HepG2 (cell line): Measurements from ENCODE around the gene ANAPC2. TPM values are rescaled to one million over a fixed set of nuclear protein-coding genes. Genes with fewer than 3 reads are reported as not detected.

Source experiments
- ARNT2 ChIP-seq: sonication (generic); formaldehyde crosslinking; IDR thresholded peaks from 2 replicates; pipeline ENCODE4 v1.8.0; 2022; ENCODE audit warnings: mild to moderate bottlenecking, low read depth, missing genetic modification reagents, moderate library complexity
- EP300 ChIP-seq, 3 experiments: sonication (generic) in 1 of 3; formaldehyde crosslinking in 1 of 3; IDR thresholded peaks; 2 replicates each; pipeline versions ENCODE4 v1.5.1 to v1.6.1; 2011 to 2020; ENCODE audit warnings: low read depth in 2 of 3, low read length in 2 of 3, borderline replicate concordance in 1 of 3, improper control_type of control experiment in 1 of 3, mild to moderate bottlenecking in 1 of 3, missing genetic modification reagents in 1 of 3, moderate library complexity in 1 of 3
- ETV5 ChIP-seq: IDR thresholded peaks from 2 replicates; pipeline ENCODE4 v1.6.1; 2018; ENCODE audit warnings: missing biosample characterization, missing genetic modification reagents, inconsistent platforms, borderline replicate concordance
- HNF1B ChIP-seq: sonication (generic); formaldehyde crosslinking; IDR thresholded peaks from 2 replicates; pipeline ENCODE4 v1.5.1; 2020; ENCODE audit warnings: mild to moderate bottlenecking, moderate library complexity, missing genetic modification reagents
- MYC ChIP-seq: sonication (generic); formaldehyde crosslinking; IDR thresholded peaks from 2 replicates; pipeline ENCODE4 v1.9.0; 2021; ENCODE audit warnings: missing genetic modification reagents, borderline replicate concordance
- PATZ1 ChIP-seq: sonication (generic); formaldehyde crosslinking; IDR thresholded peaks from 2 replicates; pipeline ENCODE4 v1.4.0; 2020; ENCODE audit warnings: missing genetic modification reagents
- PHF20 ChIP-seq: sonication (generic); formaldehyde crosslinking; IDR thresholded peaks from 2 replicates; pipeline ENCODE4 v1.5.0; 2020; ENCODE audit warnings: mild to moderate bottlenecking, missing genetic modification reagents
- PHF21A ChIP-seq: sonication (generic); formaldehyde crosslinking; IDR thresholded peaks from 2 replicates; pipeline ENCODE4 v1.5.0; 2020; ENCODE audit warnings: mild to moderate bottlenecking, missing genetic modification reagents
- RARA ChIP-seq: IDR thresholded peaks from 2 replicates; pipeline ENCODE4 v1.6.1; 2016; ENCODE audit warnings: missing genetic modification reagents, missing compliant biosample characterization
- SIX1 ChIP-seq: sonication (generic); formaldehyde crosslinking; IDR thresholded peaks from 2 replicates; pipeline ENCODE4 v1.4.0; 2020; ENCODE audit warnings: missing genetic modification reagents, borderline replicate concordance
- TAF1 ChIP-seq: sonication (generic); formaldehyde crosslinking; IDR thresholded peaks from 2 replicates; pipeline ENCODE4 v1.4.0; 2020; ENCODE audit warnings: missing genetic modification reagents
- TFAP4 ChIP-seq: sonication (generic); IDR thresholded peaks from 2 replicates; pipeline ENCODE4 v1.6.1; 2016; ENCODE audit warnings: low read depth, borderline replicate concordance
- ZBTB1 ChIP-seq: sonication (generic); formaldehyde crosslinking; IDR thresholded peaks from 2 replicates; pipeline ENCODE4 v1.4.0; 2020; ENCODE audit warnings: missing genetic modification reagents, borderline replicate concordance
- ZBTB20 ChIP-seq: sonication (generic); formaldehyde crosslinking; IDR thresholded peaks from 2 replicates; pipeline ENCODE4 v1.8.1; 2023; ENCODE audit warnings: missing genetic modification reagents, low read depth, mild to moderate bottlenecking, borderline replicate concordance
- ZFP91 ChIP-seq: sonication (generic); formaldehyde crosslinking; IDR thresholded peaks from 2 replicates; pipeline ENCODE4 v1.9.0; 2022; ENCODE audit warnings: missing genetic modification reagents, mild to moderate bottlenecking, borderline replicate concordance
- ZNF292 ChIP-seq: sonication (generic); formaldehyde crosslinking; IDR thresholded peaks from 2 replicates; pipeline ENCODE4 v1.8.1; 2022; ENCODE audit warnings: mild to moderate bottlenecking, low read depth, missing genetic modification reagents, borderline replicate concordance
- ZNF333 ChIP-seq: sonication (generic); formaldehyde crosslinking; IDR thresholded peaks from 2 replicates; pipeline ENCODE4 v1.4.0; 2020; ENCODE audit warnings: mild to moderate bottlenecking, missing genetic modification reagents, borderline replicate concordance
- ZNF460 ChIP-seq: sonication (generic); formaldehyde crosslinking; IDR thresholded peaks from 2 replicates; pipeline ENCODE4 v1.5.1; 2020; ENCODE audit warnings: missing genetic modification reagents, mild to moderate bottlenecking, borderline replicate concordance
- ZNF740 ChIP-seq: sonication (generic); formaldehyde crosslinking; IDR thresholded peaks from 2 replicates; pipeline ENCODE4 v1.4.0; 2020; ENCODE audit warnings: missing genetic modification reagents
- polyA plus RNA-seq, 8 experiments: library from polyadenylated mRNA; depleted of rRNA in 3 of 8; stranded (reverse) in 7 of 8; unstranded in 1 of 8; fragments of >200 nt; fragmentation: Illumina TruSeq in 4 of 8; extraction: Trizol in 4 of 8; gene quantifications; 2 replicates each; pipeline versions ENCODE4 v1.2.1 to v1.2.3, GENCODE V29; 2011 to 2016; ENCODE audit warnings: low read depth in 4 of 8, missing spikeins in 1 of 8, mixed read lengths in 1 of 8; ENCODE audit not compliant: insufficient read depth in 1 of 8
- total RNA-seq, 5 experiments: library from RNA; depleted of rRNA; stranded (reverse); fragments of >200 nt; fragmentation: Illumina TruSeq; extraction: Trizol; gene quantifications; 2 replicates each; pipeline ENCODE4 v1.2.3, GENCODE V29; 2016; ENCODE audit warnings: low read depth in 1 of 5

Gene ANAPC2
- total and polyA plus RNA-seq, 2 of the 13 experiments (the other 11 are each of a cell fraction or from before 2014, with no cell fraction given) = 12.3 to 15.4 TPM

- TF ChIP-seq HNF1B = 0 out of 2 replicates have a peak, but pooled peaks have one; percentile 34
- peak; percentile 78 for TF ChIP-seq PATZ1 (CRISPR knock-in tag)
- TF ChIP-seq RARA (CRISPR knock-in tag) = peak; percentile 43; the same call in 1 of the 2 replicates
- 0 out of 2 replicates have a peak, but pooled peaks have one; percentile 38 for TF ChIP-seq ZFP91 (CRISPR knock-in tag)
- peak; percentile 22; the same call in 1 of the 2 replicates for TF ChIP-seq TAF1 (CRISPR knock-in tag)
- peak; percentile 71; the same call in 1 of the 2 replicates for TF ChIP-seq ZNF740 (CRISPR knock-in tag)
- no peak for TF ChIP-seq ZNF460 (CRISPR knock-in tag)
- TF ChIP-seq PHF20 (CRISPR knock-in tag) = no peak
- 0 out of 2 replicates have a peak, but pooled peaks have one; percentile 24 for TF ChIP-seq ZNF292 (CRISPR knock-in tag)
- TF ChIP-seq ZNF333 = 0 out of 2 replicates have a peak, but pooled peaks have one; percentile 4
- TF ChIP-seq SIX1 (CRISPR knock-in tag) = no peak
- TF ChIP-seq ZBTB1 (CRISPR knock-in tag) = no peak
- TF ChIP-seq ZBTB20 (CRISPR knock-in tag) = no peak
- peak; percentile 78 for TF ChIP-seq PHF21A (CRISPR knock-in tag)
- TF ChIP-seq TFAP4 = peak; percentile 44; the same call in 1 of the 2 replicates
- TF ChIP-seq EP300 (IDR thresholded peaks at IDR 0.05; ENCODE audit: low read depth in 2 of 2, low read length in 2 of 2) = peak in 1 of 2 experiments; percentile 52; a peak in 1 of 4 replicates
- TF ChIP-seq EP300 (CRISPR knock-in tag; IDR thresholded peaks at IDR 0.05; ENCODE audit: borderline replicate concordance) = peak; percentile 21; the same call in 1 of the 2 replicates
- peak; percentile 41; the same call in 1 of the 2 replicates for TF ChIP-seq ETV5 (CRISPR knock-in tag)
- TF ChIP-seq ARNT2 (CRISPR knock-in tag) = no peak
- TF ChIP-seq MYC (CRISPR knock-in tag) = peak; percentile 49; the same call in 1 of the 2 replicates
Observed at GRCh38 chr9:137198051-137198901, 9.9 kb upstream of the ANAPC2 start (continued).
